Measurements from ENCODE around the gene PCDH9. TPM values are rescaled to one million over a fixed set of nuclear protein-coding genes. Genes with fewer than 3 reads are reported as not detected.

The PCDH9 gene
- total RNA-seq, 1 donor from 2014 or later, result 5.1 TPM

DNA sequence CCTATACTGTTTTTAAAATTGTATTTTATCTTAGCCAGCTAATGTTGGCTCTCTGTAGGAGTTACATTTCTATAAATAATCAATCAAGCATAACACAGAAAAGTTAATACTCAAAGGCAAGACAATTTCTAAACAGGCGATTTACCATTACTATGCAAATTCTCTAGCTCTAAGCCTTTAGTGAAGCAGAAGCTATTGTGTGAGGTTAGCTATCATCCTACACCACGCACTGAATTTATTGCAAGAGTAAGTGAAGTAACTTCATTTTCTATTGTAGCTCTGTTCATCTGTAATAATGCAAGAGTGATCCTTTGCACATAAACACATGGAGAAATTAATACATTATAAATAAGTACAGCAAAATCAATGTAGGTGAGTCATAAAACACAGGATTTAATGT, 439.3 kb downstream of the PCDH9 start:
- DNase-seq (no peak), ATAC-seq (no peak)
- no peak for TF ChIP-seq CTCF (IDR thresholded peaks at IDR 0.05)
- H3K4me3 ChIP-seq, result no peak overlapping the region
- intact Hi-C loops (cut with DNase I), result no loop called here
- H3K4me1 ChIP-seq, result no peaks in the 10 kb centered on the region
- H3K9me3 ChIP-seq, result no peaks in the 10 kb centered on the region
- no peaks in the 10 kb centered on the region for H3K36me3 ChIP-seq
- H3K27me3 ChIP-seq, result no peaks in the 10 kb centered on the region
- no peak overlapping the region for H3K27ac ChIP-seq

DNA sequence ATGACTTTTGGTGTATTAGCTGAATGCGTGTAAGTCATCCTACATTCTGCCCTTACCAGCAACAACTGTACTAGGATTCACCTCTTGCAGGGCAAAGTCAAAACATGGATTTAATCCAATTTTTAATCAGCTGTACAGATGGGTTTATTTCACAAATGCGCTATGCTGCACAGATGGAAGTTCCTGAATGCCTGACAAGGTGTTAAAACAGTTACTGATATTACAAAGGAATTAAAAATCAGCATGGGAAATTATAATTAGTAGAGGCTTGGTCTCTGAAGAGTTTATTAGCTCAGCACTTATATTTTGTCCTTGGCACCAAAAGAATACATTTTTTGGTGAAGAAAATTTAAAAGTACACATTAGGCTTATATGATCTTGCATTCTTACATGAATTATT, 448.9 kb downstream of the PCDH9 start:
- Histone ChIP-seq H3K9me3 (no peaks in the 10 kb centered on the region), H3K4me3 (no peak overlapping the region), H3K4me1 (no peaks in the 10 kb centered on the region), H3K27ac (no peak overlapping the region), H3K27me3 (no peaks in the 10 kb centered on the region), H3K36me3 (no peaks in the 10 kb centered on the region)
- TF ChIP-seq CTCF (IDR thresholded peaks at IDR 0.05), result no peak
- intact Hi-C loops (cut with DNase I), result no loop called here
- DNase-seq, result no peak
- no peak for ATAC-seq

GRCh38 chr13:66780814-66781213, 449.3 kb downstream of the PCDH9 start:
- Histone ChIP-seq H3K36me3 (no peaks in the 10 kb centered on the region), H3K27ac (no peak overlapping the region), H3K9me3 (no peaks in the 10 kb centered on the region), H3K4me3 (no peak overlapping the region), H3K27me3 (no peaks in the 10 kb centered on the region), H3K4me1 (no peaks in the 10 kb centered on the region)
- no peak for TF ChIP-seq CTCF (IDR thresholded peaks at IDR 0.05)
- intact Hi-C loops (cut with DNase I), result no loop called here
- ATAC-seq (no peak), DNase-seq (no peak)

DNA sequence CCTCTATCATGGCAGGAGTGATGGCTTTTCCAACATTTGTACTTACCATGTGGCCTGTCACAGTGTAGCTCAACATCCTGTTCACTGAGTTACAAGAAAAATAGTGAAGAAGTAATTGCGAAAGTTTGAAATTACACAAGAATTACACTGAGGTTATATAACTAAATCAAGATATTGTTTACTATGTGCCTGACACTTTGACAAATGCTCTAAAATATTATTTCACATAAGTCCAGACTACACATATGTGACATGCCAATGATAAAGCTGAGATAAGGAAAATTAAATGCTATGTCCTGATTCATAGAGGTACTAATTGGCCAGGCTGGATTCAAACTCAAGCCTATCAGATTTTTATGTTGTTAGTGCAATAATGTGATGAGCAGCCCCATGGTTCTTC, 451.7 kb downstream of the PCDH9 start:
- Histone ChIP-seq H3K27me3 (no peaks in the 10 kb centered on the region), H3K36me3 (no peaks in the 10 kb centered on the region), H3K4me3 (no peak overlapping the region), H3K9me3 (no peaks in the 10 kb centered on the region), H3K4me1 (no peaks in the 10 kb centered on the region), H3K27ac (no peak overlapping the region)
- DNase-seq (no peak), ATAC-seq (no peak)
- intact Hi-C loops (cut with DNase I), result no loop called here
- TF ChIP-seq CTCF (IDR thresholded peaks at IDR 0.05), result no peak

- no peak for ATAC-seq
These were observed 454.9 kb downstream of the PCDH9 start for GRCh38 chr13:66775196-66775595.

More at GRCh38 chr13:66775196-66775595, 454.9 kb downstream of the PCDH9 start:
- no peak for TF ChIP-seq CTCF (IDR thresholded peaks at IDR 0.05)
- Histone ChIP-seq H3K4me1 (no peaks in the 10 kb centered on the region), H3K27ac (no peak overlapping the region), H3K36me3 (no peaks in the 10 kb centered on the region), H3K27me3 (no peaks in the 10 kb centered on the region), H3K4me3 (no peak overlapping the region), H3K9me3 (no peaks in the 10 kb centered on the region)
- DNase-seq, result no peak
- intact Hi-C loops (cut with DNase I), result no loop called here
